Gastrocnemius medialis (tissue), 4 donors: ENCODE results near the gene HPN.
"Not testable (repeated sequence)": the region's sequence is repeated elsewhere in the genome, so short reads cannot be mapped to it uniquely, and the experiment has no call there.

Experiments
- CTCF ChIP-seq, 5 experiments: fragments of 450-650 bp in 3 of 5; fragments of 200-600 bp in 2 of 5; sonication (generic) in 2 of 5; IDR thresholded peaks in 4 of 5; conservative IDR thresholded peaks in 1 of 5; 1 replicate in 4 of 5; 2 replicates in 1 of 5; pipeline ENCODE4 v1.5.1; 2016 to 2019; ENCODE audit warnings: antibody characterized with exemption in 5 of 5, mild to moderate bottlenecking in 3 of 5, moderate library complexity in 3 of 5
- POLR2A ChIP-seq, 2 donors: fragments of 450-650 bp; IDR thresholded peaks; one replicate each; pipeline ENCODE4 v1.6.1; 2017; ENCODE audit warnings: antibody characterized with exemption in 2 of 2, mild to moderate bottlenecking in 2 of 2, moderate library complexity in 2 of 2

GRCh38 chr19:35103614-35104013 lies 62.1 kb downstream of the HPN start:
- TF ChIP-seq CTCF (IDR thresholded peaks at IDR 0.05 in 4 of 5, conservative IDR thresholded peaks at IDR 0.05 in 1 of 5); POLR2A (IDR thresholded peaks at IDR 0.05): not testable (repeated sequence)
